NCI-H128 (cell line): ENCODE data around the gene MEST.
"Not testable (repeated sequence)": the region's sequence is repeated elsewhere in the genome, so short reads cannot be mapped to it uniquely, and the experiment has no call there.

Experiments used
- DNase-seq: peaks from one replicate; lab custom pipeline; 2025; ENCODE audit not compliant: unreplicated experiment; lab: John Stamatoyannopoulos, UW

Gene MEST, protein sequence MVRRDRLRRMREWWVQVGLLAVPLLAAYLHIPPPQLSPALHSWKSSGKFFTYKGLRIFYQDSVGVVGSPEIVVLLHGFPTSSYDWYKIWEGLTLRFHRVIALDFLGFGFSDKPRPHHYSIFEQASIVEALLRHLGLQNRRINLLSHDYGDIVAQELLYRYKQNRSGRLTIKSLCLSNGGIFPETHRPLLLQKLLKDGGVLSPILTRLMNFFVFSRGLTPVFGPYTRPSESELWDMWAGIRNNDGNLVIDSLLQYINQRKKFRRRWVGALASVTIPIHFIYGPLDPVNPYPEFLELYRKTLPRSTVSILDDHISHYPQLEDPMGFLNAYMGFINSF

DNA sequence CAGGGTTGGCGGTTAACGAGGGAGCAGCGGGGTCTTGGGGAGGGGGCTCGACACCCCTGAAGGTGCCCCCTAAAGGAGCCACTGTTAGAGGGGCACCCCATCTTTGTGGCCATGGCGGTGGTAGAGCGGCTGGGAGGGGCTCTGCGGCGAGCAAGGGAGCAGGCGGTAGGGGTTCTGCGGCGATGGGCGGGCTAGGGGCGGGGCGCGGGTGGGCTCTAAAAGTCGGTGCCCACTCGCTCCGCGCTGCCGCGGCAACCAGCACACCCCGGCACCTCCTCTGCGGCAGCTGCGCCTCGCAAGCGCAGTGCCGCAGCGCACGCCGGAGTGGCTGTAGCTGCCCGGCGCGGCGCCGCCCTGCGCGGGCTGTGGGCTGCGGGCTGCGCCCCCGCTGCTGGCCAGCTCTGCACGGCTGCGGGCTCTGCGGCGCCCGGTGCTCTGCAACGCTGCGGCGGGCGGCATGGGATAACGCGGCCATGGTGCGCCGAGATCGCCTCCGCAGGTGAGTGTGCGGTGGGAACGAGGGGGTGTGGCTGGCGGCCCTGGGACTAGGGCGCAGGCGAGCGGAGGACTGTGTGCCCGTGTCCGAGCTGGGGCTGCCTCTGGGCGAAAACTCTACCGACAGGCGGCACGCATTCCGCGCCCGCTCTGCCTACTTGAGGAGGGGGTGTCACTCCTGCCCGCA lies at the start of gene MEST:
TSS of gene MEST (plus strand) at position 245 of the 682 bp plus-strand sequence. CDS start at position 474, 229 bp downstream.
- peak; percentile 41 for DNase-seq

DNA sequence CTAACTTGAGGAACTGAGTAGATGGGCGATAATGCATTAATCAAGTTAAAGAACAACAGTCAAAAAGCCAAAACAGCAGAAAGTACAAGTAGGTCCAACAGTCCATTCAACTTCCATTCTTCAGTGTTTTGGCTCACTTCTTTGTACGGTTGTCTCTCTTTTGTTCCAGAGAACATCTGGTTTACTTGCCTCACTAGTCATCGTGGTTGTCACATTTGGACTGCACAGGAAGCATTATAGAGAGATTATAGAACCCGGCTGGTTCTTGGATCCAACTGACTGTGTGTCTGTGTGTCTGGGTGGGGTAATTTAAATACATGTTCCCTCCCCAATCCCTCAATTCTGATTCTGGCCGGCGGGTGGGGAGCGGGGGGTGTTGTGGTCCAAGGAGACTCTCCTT lies 49.3 kb upstream of the MEST start:
- DNase-seq, result no peak

DNA sequence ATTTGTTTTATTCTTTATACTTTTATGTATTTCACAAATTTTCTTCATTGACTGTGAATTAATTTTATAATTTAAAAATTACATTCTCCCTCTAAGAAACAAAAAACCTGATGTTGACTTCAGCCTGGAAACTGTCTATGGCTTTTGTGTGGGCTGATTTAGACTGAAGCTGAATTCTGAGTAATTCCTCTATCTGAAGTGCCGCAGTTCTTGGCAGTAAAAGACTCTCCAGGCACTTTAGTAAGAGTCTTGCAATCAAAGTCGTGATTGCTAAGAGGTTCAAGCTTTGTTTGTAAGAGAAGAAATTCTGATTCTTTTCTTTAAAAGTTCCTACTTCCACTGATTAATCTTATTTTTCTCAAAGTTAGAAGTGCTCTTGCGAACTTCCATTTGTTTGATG lies 47.7 kb upstream of the MEST start:
- DNase-seq, result no peak

DNA sequence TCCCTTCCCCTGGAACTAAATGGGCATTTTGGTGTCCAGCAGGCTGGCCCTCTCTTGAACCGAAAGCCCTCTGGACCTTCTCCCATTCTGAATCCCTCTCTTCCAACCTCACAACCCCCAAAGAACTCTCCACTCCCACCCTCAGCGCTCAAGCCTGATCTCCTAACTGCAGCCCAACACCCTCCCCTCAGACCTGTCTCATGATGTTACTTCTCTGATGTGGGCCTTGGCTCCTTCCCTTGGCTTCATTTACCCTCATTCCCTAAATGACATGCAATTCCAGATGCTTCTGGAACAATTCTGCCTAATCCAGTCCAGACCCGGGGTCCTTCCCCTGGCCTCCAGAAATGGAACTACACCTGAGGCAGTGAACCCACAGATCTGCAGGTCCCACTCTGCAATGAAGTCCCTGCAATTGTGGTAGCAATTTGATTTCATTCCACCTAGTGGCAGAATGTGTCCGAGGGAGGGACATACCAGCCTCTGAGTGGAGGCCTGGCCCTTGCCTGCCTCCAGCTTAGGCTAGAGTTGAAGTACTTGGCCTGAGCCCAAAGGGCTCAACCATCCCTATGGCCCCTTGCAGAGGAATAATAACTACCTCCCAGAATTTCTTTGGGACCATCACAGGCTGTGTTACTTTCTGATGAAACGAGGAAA lies 47.0 kb upstream of the MEST start:
- DNase-seq, result no peak

DNA sequence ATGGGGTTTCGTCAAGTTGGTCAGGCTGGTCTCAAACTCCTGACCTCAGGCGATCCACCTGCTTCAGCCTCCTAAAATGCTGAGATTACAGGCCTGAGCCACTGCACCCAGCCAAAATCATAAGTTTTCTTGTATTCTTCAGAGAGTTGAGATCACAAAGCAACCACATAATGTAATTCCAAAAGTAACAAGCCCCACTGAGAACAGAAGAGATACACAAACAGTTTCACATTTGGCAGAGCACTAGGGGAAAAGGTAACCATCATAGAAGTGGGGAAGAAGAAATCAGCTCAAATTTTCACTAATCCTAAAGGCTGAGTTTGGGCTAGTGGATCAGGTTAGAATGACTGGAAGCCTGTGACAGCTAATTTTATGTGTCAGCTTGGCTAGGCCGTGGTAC lies 45.6 kb upstream of the MEST start:
- no peak for DNase-seq

DNA sequence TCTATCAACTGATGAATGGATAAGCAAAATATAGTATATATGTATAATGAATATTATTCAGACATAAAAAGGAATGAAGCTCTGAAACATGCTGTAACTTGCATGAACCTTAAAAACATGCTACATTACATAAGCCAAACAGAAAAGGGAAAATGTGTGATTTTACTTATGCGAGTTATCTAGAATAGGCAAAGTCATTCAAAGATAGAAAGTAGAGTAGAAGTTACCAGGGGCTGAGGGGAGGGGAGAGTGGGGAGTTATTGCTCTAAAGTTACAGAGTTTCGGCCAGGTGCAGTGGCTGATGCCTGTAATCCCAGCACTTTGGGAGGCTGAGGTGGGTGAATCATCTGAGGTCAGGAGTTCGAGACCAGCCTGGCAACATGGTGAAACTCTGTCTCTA lies 40.5 kb upstream of the MEST start:
- DNase-seq, result not testable (repeated sequence)

DNA sequence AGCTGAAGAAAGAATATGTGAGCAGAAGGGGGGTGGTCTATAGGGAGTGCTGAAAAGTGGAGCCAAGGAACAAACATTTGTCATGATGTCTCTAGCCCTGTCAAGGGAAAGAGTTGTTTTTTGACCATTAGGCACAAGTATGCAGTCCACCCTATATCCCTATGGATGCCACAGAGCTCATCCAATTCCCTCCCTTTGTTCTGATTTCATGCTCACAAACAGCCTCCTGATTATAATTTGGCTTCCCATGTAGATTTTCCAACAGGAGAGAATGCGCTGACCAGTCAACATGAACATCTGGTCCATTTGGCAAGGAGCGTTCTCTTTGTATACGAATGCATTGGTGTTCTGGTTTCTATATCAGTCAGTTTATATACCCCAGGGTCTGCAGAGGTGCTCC lies 38.9 kb upstream of the MEST start:
- no peak for DNase-seq

DNA sequence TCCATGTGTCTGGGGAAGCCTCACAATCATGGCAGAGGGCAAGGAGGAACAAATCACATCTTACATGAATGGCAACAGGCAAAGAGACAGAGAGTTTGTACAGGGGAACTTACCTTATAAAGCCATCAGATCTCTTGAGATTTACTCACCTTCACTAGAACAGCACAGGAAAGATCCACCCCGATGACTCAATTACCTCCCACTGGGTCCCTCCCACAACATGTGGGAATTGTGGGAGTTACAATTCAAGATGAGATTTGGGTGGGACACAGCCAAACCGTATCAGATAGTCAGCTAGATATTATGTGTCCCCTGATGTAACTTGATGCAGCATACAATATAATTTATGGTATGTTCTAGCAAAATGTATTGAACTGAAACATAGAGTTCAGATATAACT lies 36.9 kb upstream of the MEST start:
- DNase-seq, result no peak

DNA sequence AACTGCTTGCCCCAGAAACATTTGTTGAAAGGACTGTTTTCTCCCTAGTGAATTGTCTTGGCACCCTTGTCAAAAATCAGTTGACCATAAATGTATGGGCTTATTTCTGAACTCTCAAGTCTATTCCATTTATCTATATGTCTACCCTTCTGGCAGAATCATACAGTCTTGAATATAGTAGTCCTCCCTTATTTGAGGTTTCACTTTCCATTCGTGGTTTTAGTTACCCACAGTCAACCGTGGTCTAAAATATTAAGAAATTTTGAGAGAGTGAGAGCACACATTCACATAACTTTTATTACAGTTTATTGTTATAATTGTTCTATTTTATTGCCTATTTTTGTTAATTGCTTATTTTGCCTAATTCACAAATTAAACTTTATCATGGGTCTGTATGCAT lies 33.6 kb upstream of the MEST start:
- DNase-seq, result no peak

DNA sequence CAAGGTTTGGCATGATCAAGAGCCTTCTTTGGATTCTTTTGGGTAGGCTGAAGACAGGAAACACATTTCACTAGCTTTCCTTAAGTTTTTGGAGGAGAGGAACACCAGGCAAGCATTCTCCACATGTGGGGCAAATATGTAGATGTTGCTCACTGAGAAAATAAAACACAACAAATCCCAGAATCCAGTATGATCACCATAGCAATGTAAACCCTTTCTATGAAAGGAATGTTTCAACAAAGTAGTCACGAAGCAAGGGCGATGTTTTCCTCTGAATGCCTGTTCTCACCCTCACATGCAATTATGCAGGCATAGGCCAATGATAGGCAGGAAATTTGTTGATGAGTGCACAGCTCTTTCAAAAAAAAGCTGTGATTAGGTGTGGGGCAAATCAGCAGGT lies 30.6 kb upstream of the MEST start:
- no peak for DNase-seq

DNA sequence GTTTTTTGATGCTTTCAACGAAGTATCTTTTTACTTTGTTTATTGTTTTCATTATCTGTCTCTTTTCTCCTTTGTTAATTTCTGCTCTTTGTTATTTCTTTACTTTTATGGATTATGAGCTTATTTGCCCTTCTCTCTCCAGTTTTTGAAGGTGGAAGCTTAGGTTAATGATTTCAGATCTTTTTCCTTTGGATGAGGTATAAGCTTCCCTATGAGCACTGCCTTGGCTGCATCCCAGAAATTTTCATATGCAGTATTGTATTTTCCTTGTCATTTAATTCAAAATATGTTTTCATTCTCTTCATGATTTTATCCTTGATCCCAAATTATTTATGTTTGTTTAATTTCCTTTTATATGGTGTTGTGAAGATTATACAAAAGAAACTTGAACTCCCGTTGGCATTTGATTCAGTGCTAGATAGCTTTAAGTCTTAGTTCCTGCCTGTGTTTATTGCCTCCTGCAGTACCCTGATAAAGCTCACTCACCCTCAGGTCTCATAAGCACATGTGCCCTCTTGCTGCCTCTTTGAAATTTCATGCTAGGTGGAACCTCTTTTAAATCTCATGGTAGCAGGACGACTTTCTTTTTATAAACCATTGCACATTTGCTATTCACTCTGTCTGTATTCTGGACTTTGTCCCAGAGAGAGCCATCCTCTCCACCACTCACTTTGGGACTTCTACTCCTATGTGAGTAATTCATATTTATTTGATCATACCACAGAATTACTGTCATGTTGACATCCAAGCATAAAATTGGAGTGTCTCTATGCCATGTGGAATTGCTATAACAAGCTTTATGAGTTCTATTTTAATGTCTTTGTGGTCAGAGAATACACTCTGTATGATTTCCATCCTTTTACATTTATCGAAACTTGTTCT lies 28.1 kb upstream of the MEST start:
- no peak for DNase-seq

DNA sequence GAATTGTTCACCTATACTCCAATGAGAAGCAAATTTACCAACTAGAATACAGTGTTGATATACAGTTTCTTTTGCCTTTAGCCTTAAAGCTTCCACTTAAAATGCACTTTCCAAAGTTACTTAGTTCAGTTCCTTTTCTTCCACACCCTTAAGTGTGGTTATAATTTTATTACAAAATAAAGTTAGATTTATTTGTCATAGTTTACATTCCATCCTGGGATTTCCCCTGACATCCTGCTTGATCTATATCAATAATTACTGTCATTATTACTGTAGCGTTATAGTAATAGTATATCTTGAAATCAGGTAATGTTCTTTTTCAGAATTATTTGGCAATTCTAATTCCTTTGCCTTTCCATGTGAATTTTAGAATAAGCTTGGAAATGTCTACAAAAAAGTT lies 23.3 kb upstream of the MEST start:
- DNase-seq, result no peak

DNA sequence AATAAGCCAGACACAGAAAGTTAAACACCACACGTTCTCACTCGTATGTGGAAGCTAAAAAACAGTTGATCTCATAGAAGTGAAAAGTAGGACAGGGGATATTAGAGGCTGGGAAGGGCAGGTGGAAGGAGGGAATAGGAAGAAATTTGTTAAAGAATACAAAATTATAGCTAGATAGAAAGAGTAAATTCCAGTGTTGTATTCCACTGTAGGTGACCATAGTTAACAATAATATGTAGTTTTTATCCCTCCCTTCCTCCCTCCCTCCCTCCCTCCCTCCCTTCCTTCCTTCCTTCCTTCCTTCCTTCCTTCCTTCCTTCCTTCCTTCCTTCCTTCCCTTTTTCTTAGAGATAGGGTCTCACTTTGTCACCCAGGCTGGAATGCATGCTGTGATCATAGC lies 19.9 kb upstream of the MEST start:
- no peak for DNase-seq

DNA sequence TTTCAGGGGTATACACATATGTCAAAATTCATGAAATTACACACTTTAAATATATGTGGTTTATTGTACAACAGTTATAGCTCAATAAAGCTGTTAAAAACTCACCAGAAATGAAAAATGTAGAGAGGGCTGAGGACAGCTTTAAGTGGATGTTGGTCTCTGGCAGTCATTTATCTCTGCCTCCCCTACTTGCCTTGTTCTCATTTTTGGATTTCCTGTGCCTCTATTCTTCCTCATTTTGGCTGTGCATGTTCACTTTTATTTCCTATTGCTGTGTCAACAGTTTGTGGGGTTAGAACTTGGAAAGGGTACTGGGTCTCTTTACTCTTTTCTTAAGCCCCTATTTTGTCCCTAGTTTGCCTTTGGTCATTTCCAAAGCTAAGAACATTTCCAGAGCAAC lies 18.6 kb upstream of the MEST start:
- DNase-seq, result no peak

DNA sequence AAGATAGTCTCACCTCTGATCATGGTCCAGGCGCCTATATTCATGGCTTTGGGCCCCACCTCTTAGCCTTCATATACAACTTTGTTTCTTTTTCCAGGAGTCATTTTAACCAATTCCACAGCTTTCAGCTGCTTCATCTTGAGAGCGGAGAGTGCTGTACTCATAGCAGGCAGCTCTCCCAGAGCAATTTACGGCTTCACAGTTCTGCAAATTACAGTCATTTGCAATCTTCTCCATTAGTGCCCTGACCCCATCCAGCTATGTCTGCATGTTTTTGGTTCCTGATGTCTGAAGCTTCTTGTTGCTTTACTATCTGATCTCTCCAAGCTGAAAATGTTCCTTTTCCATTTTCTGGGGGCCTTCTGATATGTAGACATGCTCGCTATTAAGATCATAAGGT lies 18.0 kb upstream of the MEST start:
- DNase-seq, result no peak

DNA sequence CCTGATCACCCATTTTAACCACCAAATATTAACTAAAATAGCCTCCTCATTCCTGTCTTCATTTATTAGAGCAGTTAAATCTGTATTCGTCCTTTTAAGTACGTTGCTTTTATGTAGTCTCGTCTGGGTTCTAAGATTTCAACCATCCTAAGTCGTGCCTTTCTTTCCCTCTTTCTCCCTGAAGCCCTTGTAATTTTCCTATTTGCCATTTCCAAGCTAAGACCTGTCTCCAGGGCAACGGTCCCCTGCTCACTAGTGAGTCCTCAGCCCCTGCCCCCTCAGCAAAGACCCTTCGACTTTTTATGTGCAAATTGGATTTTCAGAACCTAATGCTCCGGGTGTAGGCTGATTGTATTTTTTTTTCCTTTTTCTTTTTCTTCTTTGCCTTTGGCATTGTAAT lies 16.1 kb upstream of the MEST start:
- no peak for DNase-seq

DNA sequence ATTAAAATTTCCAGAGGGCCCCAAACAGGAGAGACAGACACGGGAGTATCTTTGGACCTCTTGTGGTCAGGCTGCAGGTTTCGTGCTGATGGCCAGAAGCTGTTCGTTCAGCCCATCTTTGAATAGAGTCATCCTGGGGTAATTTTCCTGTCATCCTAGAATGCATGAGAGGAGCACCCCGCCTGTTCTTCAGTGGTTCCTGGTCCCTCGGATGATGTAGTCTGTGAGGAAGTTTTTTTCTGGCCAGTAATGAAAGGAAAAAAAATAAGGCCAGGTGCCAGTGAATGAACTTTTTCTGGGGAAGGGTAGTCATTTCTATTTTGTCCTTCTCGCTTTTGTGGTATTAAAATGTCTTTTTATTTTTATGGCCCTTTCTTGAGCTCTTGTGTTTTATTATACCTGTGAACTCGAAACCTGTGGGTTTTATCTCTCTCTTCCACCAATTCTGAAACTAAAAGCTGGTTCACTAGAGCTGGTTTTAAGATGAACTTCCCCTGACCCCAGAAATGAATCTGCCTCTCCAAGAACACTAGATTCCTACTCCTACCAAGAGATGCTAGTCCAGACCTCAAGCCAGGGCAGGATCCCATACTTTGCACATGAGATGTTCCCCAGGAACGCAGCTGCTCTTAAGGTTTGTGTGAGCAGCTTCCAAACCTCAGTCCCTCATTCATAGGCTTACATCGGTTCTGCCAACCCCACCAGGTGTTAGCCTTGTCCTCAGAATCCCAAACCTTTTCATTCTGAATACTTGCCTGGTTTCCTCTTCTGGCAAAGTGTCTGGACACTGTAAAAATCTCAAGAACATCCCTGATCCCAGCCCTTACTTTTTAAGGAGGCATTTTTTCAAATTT lies 15.4 kb upstream of the MEST start:
- no peak for DNase-seq

DNA sequence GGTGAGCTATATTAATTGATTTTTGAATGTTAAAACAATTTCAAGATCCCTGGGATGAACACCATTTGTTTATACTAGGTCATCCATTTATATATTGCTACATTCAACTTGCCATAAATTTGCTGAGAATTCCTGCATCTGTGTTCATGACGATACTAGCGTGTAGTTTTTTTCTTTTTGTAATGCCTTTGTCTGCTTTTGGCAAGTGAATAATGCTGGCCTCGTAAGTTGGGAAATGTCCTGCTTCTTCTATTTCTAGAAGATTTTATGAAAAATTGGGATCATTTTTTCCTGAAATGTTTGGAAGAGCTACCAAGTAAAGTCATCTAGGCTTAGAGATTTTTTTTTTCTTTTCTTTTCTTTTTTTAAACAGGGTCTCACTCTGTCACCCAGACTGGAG lies 12.9 kb upstream of the MEST start:
- no peak for DNase-seq

DNA sequence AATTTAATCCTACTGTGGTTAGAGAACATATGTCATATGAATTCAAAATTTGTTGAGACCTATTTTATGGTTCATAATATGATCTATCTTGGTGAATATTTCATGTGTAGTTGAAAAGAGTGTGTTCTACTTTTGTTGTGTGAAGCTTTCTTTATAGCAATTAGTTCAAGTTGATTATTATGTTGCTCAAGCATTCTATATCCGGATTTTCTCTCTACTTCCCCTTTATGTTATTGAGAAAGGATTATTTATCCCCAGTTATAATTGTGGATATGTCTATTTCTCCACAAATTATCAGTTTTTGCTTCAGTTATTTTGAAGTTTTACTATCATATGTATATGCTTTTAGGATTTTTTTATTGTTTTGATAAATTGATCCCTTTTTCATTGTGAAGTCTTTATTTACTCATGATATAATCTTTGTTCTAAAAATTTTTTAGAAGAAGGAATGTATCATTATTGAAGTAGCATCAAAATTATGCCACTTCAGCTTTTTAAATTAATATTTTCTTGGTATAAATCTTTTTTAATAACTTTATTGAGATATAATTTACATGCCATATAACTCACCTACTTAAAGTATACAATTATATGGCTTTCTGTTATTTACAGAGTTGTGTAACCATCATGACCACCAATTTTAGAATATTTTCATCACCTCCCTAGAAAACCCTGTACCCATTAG lies 12.0 kb upstream of the MEST start:
- no peak for DNase-seq

DNA sequence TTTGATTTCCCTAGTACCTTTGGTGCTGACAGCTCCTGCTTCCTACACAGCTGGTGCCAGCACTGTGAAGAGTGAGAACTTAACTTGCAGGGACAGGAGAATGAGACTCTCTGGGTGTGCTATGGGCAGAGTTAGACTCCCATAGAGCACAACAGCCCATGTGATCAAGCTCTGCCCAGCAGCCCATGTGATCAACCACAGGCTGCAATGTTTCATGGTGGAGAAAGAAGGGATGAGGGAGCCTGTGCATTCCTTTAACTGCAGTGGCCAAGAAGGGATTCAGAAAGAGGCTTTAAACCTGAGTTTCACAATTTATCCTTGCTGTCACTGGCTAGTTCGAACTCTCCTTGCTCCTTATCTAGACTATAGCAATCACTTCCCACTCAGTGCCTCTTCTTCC lies 10.0 kb upstream of the MEST start:
- no peak for DNase-seq
